GM19239 (cell line): Measurements from ENCODE around the gene SPAG6.
"Not testable (repeated sequence)": the region's sequence is repeated elsewhere in the genome, so short reads cannot be mapped to it uniquely, and the experiment has no call there.

Source experiments
- DNase-seq: peaks from one replicate; pipeline ENCODE4 v3.0.0; 2011; ENCODE audit warnings: low spot score; ENCODE audit not compliant: insufficient read length
- FAIRE-seq: peaks from 2 replicates; lab custom pipeline; 2011; peaks lifted over from hg19 to GRCh38; lab: Jason Lieb, UNC

Gene SPAG6

GRCh38 chr10:22367471-22367870 lies 22.2 kb downstream of the SPAG6 start:
- no peak for DNase-seq

GRCh38 chr10:22368402-22368801 lies 23.1 kb downstream of the SPAG6 start:
- DNase-seq (no peak), FAIRE-seq (no peak)

More at GRCh38 chr10:22367471-22367870, 22.2 kb downstream of the SPAG6 start:
- peak; percentile 84 for FAIRE-seq

- FAIRE-seq (no peak), DNase-seq (no peak)
These were observed 23.7 kb downstream of the SPAG6 start for GRCh38 chr10:22368981-22369380.

- FAIRE-seq (peak; percentile 82), DNase-seq (no peak)
These were observed 24.3 kb downstream of the SPAG6 start for GRCh38 chr10:22369434-22370072.

GRCh38 chr10:22370320-22370719 lies 25.0 kb downstream of the SPAG6 start:
- no peak for DNase-seq
- FAIRE-seq, result peak; percentile 71

- DNase-seq (no peak), FAIRE-seq (no peak)
These were observed 27.0 kb downstream of the SPAG6 start for GRCh38 chr10:22372298-22372697.

- DNase-seq (no peak), FAIRE-seq (no peak)
These were observed 27.6 kb downstream of the SPAG6 start for GRCh38 chr10:22372917-22373316.

- peak; percentile 83 for FAIRE-seq
- DNase-seq, result no peak
These were observed 29.3 kb downstream of the SPAG6 start for GRCh38 chr10:22374489-22375126.

GRCh38 chr10:22379059-22379458 lies 33.8 kb downstream of the SPAG6 start:
- DNase-seq (peak; percentile 4), FAIRE-seq (no peak)

GRCh38 chr10:22381262-22381661 lies 36.0 kb downstream of the SPAG6 start:
- FAIRE-seq (no peak), DNase-seq (no peak)

GRCh38 chr10:22386503-22386902 lies 41.2 kb downstream of the SPAG6 start:
- no peak for FAIRE-seq

GRCh38 chr10:22389856-22390589 lies 44.7 kb downstream of the SPAG6 start:
- FAIRE-seq (no peak), DNase-seq (no peak)

More at GRCh38 chr10:22386503-22386902, 41.2 kb downstream of the SPAG6 start:
- DNase-seq, result no peak

- FAIRE-seq, result no peak
- DNase-seq, result no peak
These were observed 46.3 kb downstream of the SPAG6 start for GRCh38 chr10:22391600-22391999.

GRCh38 chr10:22396195-22396594 lies 50.9 kb downstream of the SPAG6 start:
- not testable (repeated sequence) for DNase-seq, FAIRE-seq

- DNase-seq, FAIRE-seq: not testable (repeated sequence)
These were observed 61.6 kb downstream of the SPAG6 start for GRCh38 chr10:22406916-22407315.

- FAIRE-seq (no peak), DNase-seq (no peak)
These were observed 65.1 kb downstream of the SPAG6 start for GRCh38 chr10:22410394-22410793.

- DNase-seq (no peak), FAIRE-seq (no peak)
These were observed 65.5 kb downstream of the SPAG6 start for GRCh38 chr10:22410846-22411245.

- FAIRE-seq (no peak), DNase-seq (no peak)
These were observed 68.8 kb downstream of the SPAG6 start for GRCh38 chr10:22414146-22414545.

GRCh38 chr10:22415072-22415471 lies 69.8 kb downstream of the SPAG6 start:
- DNase-seq (no peak), FAIRE-seq (no peak)

GRCh38 chr10:22417736-22418268 lies 72.5 kb downstream of the SPAG6 start:
- FAIRE-seq (no peak), DNase-seq (no peak)
